Right lung (tissue), 10 donors: ENCODE data around the gene MRPS22. TPM values are rescaled to one million over a fixed set of nuclear protein-coding genes. Genes with fewer than 3 reads are reported as not detected.

ENCODE experiments used
- DNase-seq, 2 donors: peaks; one replicate each; pipeline ENCODE4 v3.0.0-alpha.2; 2013
- long read RNA-seq, 8 donors: transcript quantifications; one replicate each; lab custom pipeline, GENCODE V29; 2026
- polyA plus RNA-seq, 5 donors: library from polyadenylated mRNA; unstranded; fragments of 120-200 nt; gene quantifications; one replicate each; pipeline versions ENCODE4 v1.2.1 to v1.2.3, GENCODE V29; 2013; ENCODE audit warnings: inconsistent platforms in 1 of 5, low replicate concordance in 1 of 5; ENCODE audit not compliant: insufficient read length in 5 of 5, insufficient read depth in 1 of 5

The MRPS22 gene
- 10 to 100 TPM; 48.0 to 61.4 (median 53.7) TPM for polyA plus RNA-seq
- long read RNA-seq, donor 1, transcript MRPS22-201 (8 exons, 1,120 nt): major isoform, 21 of 339 reads
- long read RNA-seq, donor 1, partial matches to known transcripts: 289 of 339 reads
- long read RNA-seq, donor 1, other reads (novel, unspliced or antisense): 22 of 339 reads
- long read RNA-seq, donor 2, transcript MRPS22-201 (8 exons, 1,120 nt): major isoform, 18 of 146 reads
- long read RNA-seq, donor 2, transcript MRPS22-202 (8 exons, 1,099 nt): minor isoform, 7 of 146 reads
- long read RNA-seq, donor 2, partial matches to known transcripts: 108 of 146 reads
- long read RNA-seq, donor 2, other reads (novel, unspliced or antisense): 10 of 146 reads
- long read RNA-seq, donor 3, transcript MRPS22-201 (8 exons, 1,120 nt): major isoform, 17 of 256 reads
- long read RNA-seq, donor 3, partial matches to known transcripts: 221 of 256 reads
- long read RNA-seq, donor 3, other reads (novel, unspliced or antisense): 10 of 256 reads
- long read RNA-seq, donor 4, transcript MRPS22-201 (8 exons, 1,120 nt): major isoform, 10 of 25 reads
- long read RNA-seq, donor 4, partial matches to known transcripts: 14 of 25 reads
- long read RNA-seq, donor 4, other reads (novel, unspliced or antisense): 0 of 25 reads
- long read RNA-seq, donor 5, transcript MRPS22-201 (8 exons, 1,120 nt): major isoform, 28 of 336 reads
- long read RNA-seq, donor 5, transcript MRPS22-202 (8 exons, 1,099 nt): minor isoform, 7 of 336 reads
- long read RNA-seq, donor 5, partial matches to known transcripts: 283 of 336 reads
- long read RNA-seq, donor 5, other reads (novel, unspliced or antisense): 12 of 336 reads
- long read RNA-seq, donor 6, transcript MRPS22-201 (8 exons, 1,120 nt): major isoform, 34 of 240 reads
- long read RNA-seq, donor 6, partial matches to known transcripts: 191 of 240 reads
- long read RNA-seq, donor 6, other reads (novel, unspliced or antisense): 10 of 240 reads
- long read RNA-seq, donor 7, transcript MRPS22-201 (8 exons, 1,120 nt): major isoform, 9 of 199 reads
- long read RNA-seq, donor 7, transcript MRPS22-202 (8 exons, 1,099 nt): minor isoform, 5 of 199 reads
- long read RNA-seq, donor 7, partial matches to known transcripts: 152 of 199 reads
- long read RNA-seq, donor 7, other reads (novel, unspliced or antisense): 29 of 199 reads
- long read RNA-seq, donor 8, transcript MRPS22-201 (8 exons, 1,120 nt): major isoform, 6 of 18 reads
- long read RNA-seq, donor 8, partial matches to known transcripts: 8 of 18 reads
- long read RNA-seq, donor 8, other reads (novel, unspliced or antisense): 0 of 18 reads

DNA sequence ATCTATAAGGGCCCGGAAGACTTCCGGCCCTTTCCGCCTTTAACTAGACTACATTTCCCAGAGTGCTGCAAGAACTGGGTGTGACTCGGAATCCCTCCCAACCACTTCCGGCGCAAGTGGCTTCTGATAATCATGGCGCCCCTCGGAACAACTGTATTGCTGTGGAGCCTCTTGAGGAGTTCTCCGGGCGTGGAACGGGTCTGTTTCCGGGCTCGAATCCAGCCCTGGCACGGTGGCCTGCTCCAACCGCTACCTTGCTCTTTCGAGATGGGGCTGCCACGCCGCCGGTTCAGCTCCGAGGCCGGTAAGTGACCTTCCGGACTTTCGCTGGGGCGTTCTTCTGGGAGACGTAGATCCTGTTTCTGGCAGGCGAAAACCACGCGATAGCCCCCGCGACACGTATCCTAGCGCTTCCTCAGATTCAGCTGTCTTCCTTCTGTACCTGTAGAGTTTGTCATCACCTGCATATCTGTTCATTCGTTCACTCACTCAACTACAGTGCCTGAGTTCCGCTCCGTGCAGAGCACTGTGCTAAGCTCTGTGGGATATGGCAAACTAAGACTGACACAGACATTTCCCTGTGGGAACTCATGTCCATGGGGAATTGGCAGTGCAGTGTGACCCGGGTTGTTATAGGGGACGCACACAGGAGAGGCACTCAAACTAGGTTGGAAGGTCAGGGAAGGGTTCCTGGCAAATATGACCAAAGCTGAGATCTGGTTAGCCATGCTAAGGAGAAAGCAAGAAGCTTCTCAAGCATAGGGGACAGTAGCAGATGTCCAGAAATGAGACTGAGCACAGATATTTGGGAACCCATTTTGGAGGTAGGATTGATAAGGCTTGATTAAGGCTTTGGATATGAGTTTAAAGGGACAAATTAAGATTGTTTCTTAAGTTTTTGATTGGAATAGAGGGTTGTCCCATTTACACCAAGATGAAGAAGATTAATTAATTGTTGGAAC lies at the start of gene MRPS22:
Gene MRPS22 (plus strand): TSS at position 126 of the 962 bp plus-strand sequence. CDS start 7 bp downstream, at position 133.
- DNase-seq: peak; percentile 77 to 81

- no peak for DNase-seq
These were observed 48.8 kb upstream of the MRPS22 start for GRCh38 chr3:139295040-139295439.

DNA sequence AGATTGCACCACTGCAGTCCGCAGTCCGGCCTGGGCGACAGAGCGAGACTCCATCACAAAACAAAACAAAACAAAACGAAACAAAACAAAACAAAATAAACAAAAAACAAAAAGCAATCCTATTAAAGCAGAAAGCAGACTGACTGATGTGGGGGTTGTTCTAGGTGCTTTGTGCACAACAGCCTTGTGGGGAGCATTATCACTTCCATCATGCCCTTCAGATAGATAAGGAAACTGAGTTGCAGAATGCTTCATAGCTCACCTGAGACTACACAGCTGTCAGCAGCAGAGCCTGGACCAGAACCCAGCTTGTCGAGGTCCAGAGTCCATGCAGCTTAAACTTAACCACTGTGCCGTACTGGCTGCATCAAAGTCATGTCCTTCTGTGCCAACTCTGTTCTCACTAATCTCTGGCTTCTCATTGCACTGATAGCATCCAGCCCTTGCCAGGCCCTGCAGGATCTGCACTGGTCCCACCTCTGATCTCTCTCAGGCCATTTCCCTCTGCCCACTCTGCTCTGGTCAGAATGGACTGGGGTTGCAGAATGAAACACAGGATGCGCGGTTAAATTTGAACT lies 47.6 kb upstream of the MRPS22 start:
- DNase-seq: no peak

DNA sequence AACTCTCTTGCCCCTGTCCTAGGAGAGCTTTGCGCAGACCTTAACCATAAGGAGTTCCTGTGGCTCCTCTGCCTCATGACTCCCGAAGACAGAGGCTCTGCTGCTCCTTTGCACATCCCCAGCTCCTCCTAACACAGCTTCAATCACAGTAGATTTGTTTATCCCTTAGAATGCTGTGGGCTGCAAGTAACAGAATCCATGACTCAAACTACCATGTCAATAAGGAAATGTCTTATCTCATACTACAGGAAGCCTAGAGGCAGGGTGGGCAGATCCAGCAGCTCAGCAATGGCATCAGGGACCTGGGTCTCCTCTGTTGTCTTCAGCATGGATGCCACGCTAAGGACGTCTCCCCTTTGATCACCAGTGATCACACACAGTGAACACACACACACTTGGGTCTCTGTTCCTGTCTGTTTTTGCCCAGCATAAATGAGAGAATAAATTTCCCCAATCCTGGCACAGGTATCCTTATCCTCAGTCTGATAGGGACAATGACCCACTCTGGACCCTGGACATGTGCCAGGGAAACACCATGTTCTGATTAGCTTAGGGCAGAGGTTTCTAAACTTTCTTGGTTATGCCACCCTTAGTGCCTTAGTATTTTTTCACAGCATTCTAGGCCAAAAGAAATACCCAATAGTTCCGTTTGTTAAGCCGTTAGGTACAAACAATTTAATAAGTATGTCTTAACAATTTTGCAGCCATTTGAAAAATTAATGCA lies 46.1 kb upstream of the MRPS22 start:
- DNase-seq: no peak

DNA sequence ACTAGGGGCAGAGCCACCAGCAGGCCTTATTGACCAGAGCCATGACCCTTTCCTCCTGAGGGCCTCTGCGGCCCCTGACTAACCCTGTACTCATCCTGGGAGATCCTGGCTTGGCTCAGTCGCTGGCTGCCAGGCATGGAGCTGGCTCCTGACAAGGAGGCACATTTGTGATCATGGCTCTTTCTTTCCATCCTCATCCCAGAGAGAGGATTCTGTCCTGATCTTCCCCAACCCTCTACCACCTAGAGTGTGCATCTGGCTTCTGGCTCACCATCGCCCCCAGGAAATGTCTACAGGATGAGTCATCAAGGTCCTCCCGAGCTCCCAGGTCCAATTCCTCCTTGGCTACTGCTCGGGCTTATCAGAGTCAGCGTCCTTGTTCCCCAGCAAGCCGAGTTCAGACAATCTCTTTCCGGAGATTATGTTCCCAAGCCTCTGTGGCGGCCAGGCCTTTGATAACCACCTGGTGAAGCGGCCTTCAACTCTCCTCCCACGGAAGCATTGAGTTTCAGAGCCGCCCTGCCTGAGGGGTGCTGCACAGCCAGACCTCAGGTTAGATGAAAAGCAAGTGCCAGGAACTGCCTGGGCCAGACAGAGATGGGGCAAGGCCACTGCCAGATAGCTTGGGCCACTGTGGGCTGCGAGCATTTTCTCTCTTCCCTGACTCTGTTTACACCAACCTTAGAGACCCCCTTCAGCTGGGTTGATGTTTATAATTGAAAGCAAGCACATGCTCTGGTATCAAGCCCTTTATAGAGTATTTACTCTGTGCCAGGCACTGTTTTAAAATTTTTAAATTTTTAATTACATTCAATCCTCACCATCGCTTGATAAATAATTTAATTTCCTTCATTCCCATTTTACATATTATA lies 44.3 kb upstream of the MRPS22 start:
- DNase-seq: no peak

DNA sequence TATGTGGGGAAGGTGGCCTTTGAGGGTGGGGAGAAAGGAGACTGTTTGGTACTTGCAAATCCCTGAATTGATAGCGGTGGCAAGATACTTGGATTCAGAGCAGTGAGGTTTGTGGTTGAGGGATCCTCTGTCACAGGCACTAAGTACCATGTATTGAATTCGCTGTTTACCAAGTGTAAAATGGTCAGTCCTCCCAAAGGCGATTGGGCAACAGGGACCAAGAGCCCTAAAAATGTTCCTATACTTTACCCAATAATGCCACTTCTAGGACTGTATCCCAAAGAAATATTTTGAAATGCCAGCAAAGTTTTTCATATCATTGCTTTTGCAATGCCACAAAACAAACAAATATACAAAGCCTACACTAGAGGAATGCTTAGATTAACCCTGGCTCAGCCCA lies 43.4 kb upstream of the MRPS22 start:
- DNase-seq: no peak

- no peak for DNase-seq
These were observed 42.6 kb upstream of the MRPS22 start for GRCh38 chr3:139301183-139301582.

DNA sequence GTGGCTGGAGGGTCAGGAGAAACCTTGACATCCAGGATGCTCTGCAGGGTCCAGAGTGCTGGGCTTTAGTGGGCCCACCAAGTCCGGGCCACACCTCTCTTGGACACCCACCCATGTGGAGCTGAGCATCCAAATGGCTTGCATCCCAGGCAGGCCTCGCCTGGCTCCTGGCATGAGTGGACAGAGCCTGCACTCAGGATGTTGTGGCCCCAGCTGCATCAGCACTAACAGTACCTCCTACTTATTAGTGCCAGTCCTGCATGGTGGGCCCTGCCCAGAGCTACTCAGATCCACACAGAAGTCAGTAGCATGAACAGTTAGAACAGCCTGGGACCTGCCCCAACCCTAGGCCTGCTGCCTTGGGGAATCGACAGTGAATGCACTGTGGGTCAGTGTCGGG lies 42.2 kb upstream of the MRPS22 start:
- DNase-seq: no peak

DNA sequence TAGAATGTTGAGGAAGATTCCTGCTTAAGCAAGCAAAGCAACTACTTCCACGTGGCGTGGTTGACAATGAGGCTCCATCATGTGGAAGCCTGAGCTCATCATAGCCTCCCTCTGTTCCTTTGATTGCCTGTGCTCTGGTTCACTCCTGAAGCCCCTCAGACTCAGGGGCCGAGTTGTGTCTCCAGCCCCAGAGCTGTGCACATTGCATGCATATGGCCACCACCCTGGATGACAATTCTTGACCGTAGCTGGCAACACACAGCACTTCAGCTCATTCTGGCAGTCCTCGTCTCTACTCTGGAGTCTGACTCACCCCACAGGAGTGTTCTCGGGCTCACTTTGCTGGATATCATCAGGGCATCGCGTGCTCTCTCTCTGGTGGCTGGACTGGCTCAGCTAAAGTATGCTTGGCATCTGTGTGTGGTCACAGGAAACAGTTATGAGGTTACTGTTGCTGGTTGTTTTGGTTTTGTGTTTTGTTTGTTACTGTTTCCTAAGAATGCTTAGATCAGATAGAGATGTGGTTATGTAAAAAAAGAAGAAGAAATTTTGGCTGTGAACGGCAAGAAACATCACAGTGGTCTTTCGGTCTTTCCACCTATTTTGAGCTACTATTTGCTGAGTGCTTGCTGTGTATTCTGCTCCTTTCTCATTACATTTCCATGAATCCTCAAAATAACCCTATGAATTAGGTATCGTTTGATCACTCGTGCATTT lies 41.6 kb upstream of the MRPS22 start:
- no peak for DNase-seq

DNA sequence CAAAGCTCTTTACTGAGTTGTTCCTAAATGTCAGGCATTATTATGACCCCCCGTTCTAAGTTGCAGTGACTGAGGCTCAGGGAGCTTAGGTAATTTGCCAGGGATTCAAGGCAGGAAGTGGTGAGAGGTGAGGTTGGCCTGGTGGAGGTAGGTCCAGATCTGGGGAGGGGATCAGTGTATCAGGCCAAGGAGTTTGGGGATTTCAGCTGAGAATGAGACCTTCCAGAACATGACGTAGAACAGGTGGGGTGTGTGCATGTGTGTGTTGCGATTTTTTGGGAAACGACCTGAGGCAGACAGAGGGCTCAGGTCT lies 41.1 kb upstream of the MRPS22 start:
- no peak for DNase-seq

DNA sequence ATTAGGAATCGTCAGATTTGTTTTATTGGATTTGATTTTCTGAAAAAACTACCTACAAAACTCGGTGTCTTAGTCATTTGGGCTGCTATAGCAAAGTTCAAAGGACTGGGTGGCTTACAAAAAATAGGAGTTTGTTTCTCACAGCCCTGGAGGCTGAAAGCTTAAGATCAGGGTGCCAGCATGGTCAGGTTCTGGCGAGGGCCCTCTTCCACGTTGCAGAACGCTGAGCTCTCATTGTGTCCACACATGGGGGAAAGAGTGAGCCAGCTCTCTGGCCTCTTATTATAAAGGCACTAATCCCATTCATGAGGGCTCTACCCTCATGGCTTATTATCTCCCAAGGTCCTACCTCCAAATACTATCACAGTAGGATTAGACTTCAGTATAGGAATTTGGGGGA lies 40.6 kb upstream of the MRPS22 start:
- no peak for DNase-seq

DNA sequence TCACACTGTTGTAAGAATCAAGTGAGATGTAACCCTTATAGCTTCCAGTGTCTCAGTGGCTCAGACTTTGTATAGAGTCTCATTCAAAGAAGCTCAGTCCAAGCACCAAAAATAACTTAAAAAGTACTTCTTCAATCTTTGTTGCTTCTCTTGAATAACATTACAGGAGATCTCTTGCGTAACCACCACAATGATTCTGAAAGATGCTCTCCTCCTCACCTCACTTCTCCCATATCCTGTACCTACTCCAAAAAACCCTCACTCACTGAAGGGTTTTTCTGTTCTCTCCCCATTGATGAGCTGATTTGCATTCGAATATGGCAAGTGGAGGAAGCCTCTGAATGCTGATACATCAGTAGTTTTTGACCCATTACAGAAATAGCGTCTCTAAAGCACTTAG lies 39.4 kb upstream of the MRPS22 start:
- no peak for DNase-seq

GRCh38 chr3:139306078-139306477 lies 37.7 kb upstream of the MRPS22 start:
- DNase-seq: no peak

DNA sequence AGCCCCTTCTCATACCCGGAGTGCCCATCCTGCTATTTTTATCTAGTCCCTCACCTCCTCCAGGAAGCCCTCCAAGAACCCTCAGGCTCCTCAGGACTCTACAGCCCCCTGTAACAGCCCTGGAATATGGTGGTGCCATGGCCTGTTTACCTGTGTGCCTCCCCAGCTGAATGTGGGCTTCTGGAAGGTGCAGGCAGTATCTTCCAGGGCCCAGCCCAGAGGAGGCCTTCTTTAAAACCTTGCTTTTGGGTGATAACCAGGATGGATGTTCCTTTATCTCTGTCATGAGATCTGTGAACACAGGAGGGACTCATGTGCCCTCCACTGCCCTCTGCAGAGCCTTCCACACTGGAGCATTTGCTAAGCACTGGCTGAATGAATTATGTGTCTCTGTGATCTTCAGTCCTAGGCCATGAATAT lies 36.7 kb upstream of the MRPS22 start:
- no peak for DNase-seq

DNA sequence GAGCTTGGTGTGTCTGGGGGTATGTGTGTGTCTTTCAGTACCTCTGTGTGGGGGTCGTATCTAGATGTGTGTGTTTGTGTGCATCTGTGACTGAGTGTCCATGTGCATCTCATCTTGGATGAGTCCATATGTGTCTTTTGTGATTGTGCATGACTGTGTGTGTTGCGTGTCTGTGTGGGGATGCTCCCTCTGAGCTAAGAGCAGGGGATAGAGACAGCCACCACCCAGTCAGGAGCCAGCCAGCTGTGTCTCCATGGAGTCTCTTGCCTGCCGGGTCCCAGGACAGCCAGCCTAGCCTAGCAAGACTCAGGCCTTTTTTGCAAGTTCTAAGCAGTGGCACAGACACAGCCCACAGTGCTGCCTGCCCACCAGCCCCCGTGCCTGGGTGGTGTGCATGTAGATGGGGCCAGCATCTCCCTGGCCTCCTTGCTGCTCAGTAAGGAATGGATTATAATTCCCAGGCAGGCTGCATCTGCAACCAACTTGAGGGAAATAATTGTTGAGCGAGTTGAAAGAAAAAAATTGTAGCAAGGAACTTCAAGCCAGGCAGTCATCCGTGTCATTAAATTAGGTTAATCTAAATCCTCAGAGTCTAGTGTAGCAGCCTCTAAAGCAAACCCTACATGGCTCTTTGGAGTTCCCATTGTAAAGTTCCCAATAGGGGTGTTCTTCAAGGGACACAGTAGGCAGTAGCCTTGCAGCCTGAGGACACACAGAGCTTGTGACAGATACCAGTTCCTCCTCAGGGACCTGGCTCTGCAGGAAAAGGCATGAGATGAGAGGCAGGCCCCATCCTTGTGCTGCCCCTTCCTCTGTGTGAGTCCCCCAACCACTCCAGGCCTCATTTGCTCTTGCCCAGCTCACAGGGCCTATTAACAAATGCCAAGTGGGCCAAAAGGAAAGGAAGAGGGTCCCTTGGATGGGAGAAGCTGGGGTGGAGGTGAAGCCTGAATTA lies 35.9 kb upstream of the MRPS22 start:
- no peak for DNase-seq

GRCh38 chr3:139308560-139308959 lies 35.3 kb upstream of the MRPS22 start:
- no peak for DNase-seq
